HepG2 (cell line): ENCODE results near the gene BANP. TPM values are rescaled to one million over a fixed set of nuclear protein-coding genes. Genes with fewer than 3 reads are reported as not detected.

Experiments used
- HMGXB4 ChIP-seq, 2 experiments: sonication (generic) in 1 of 2; formaldehyde crosslinking in 1 of 2; IDR thresholded peaks; 2 replicates each; pipeline versions ENCODE4 v1.4.0 to v1.6.1; 2018 to 2020; ENCODE audit warnings: missing genetic modification reagents in 2 of 2, borderline replicate concordance in 1 of 2, low read depth in 1 of 2, mild to moderate bottlenecking in 1 of 2, missing biosample characterization in 1 of 2
- HNRNPK ChIP-seq: fragments of 200-400 bp; formaldehyde crosslinking; IDR thresholded peaks from 2 replicates; pipeline ENCODE4 v1.6.1; 2018; ENCODE audit warnings: low read length, low read depth, moderate library complexity, mild to moderate bottlenecking; ENCODE audit not compliant: poor library complexity, severe bottlenecking
- MYPOP ChIP-seq: sonication (generic); formaldehyde crosslinking; IDR thresholded peaks from 2 replicates; pipeline ENCODE4 v1.8.1; 2023; ENCODE audit warnings: mild to moderate bottlenecking, moderate library complexity, missing genetic modification reagents
- NR0B2 ChIP-seq: sonication (generic); formaldehyde crosslinking; IDR thresholded peaks from 2 replicates; pipeline ENCODE4 v1.4.0; 2020; ENCODE audit warnings: mild to moderate bottlenecking, missing genetic modification reagents
- SP2 ChIP-seq: sonication (generic); formaldehyde crosslinking; IDR thresholded peaks from 2 replicates; pipeline ENCODE4 v1.5.1; 2020; ENCODE audit warnings: mild to moderate bottlenecking, missing genetic modification reagents
- SRSF1 ChIP-seq: fragments of 200-400 bp; formaldehyde crosslinking; optimal IDR thresholded peaks from 2 replicates; pipeline ENCODE3; 2017; ENCODE audit warnings: mild to moderate bottlenecking, low read depth, low read length, moderate library complexity
- STAT5B ChIP-seq: sonication (generic); formaldehyde crosslinking; IDR thresholded peaks from 2 replicates; pipeline ENCODE4 v1.4.0; 2020; ENCODE audit warnings: missing genetic modification reagents
- TCF7 ChIP-seq: sonication (generic); IDR thresholded peaks from 2 replicates; pipeline ENCODE4 v1.6.1; 2016; ENCODE audit warnings: antibody characterized with exemption, low read depth
- THAP9 ChIP-seq: sonication (generic); formaldehyde crosslinking; IDR thresholded peaks from 2 replicates; pipeline ENCODE4; 2020; ENCODE audit warnings: missing genetic modification reagents, mild to moderate bottlenecking, borderline replicate concordance
- TP53 ChIP-seq: sonication (generic); formaldehyde crosslinking; conservative IDR thresholded peaks from 2 replicates; pipeline ENCODE4 v1.4.0; 2020; ENCODE audit warnings: missing genetic modification reagents
- ZBTB43 ChIP-seq: sonication (generic); formaldehyde crosslinking; conservative IDR thresholded peaks from 2 replicates; pipeline ENCODE4 v1.4.0; 2020; ENCODE audit warnings: missing genetic modification reagents
- ZNF275 ChIP-seq: sonication (generic); formaldehyde crosslinking; IDR thresholded peaks from 2 replicates; pipeline ENCODE4 v1.8.0; 2022; ENCODE audit warnings: missing genetic modification reagents, mild to moderate bottlenecking, inconsistent platforms, borderline replicate concordance
- ZNF451 ChIP-seq: sonication (generic); formaldehyde crosslinking; IDR thresholded peaks from 2 replicates; pipeline ENCODE4 v1.5.0; 2020; ENCODE audit warnings: mild to moderate bottlenecking, missing genetic modification reagents
- ZNF550 ChIP-seq: sonication (generic); formaldehyde crosslinking; IDR thresholded peaks from 2 replicates; pipeline ENCODE4 v1.4.0; 2020; ENCODE audit warnings: mild to moderate bottlenecking, missing genetic modification reagents, borderline replicate concordance
- ZNF556 ChIP-seq: sonication (generic); formaldehyde crosslinking; IDR thresholded peaks from 2 replicates; pipeline ENCODE4 v1.4.0; 2020; ENCODE audit warnings: mild to moderate bottlenecking, missing genetic modification reagents, borderline replicate concordance
- polyA plus RNA-seq, 8 experiments: library from polyadenylated mRNA; depleted of rRNA in 3 of 8; stranded (reverse) in 7 of 8; unstranded in 1 of 8; fragments of >200 nt; fragmentation: Illumina TruSeq in 4 of 8; extraction: Trizol in 4 of 8; gene quantifications; 2 replicates each; pipeline versions ENCODE4 v1.2.1 to v1.2.3, GENCODE V29; 2011 to 2016; ENCODE audit warnings: low read depth in 4 of 8, missing spikeins in 1 of 8, mixed read lengths in 1 of 8; ENCODE audit not compliant: insufficient read depth in 1 of 8
- total RNA-seq, 5 experiments: library from RNA; depleted of rRNA; stranded (reverse); fragments of >200 nt; fragmentation: Illumina TruSeq; extraction: Trizol; gene quantifications; 2 replicates each; pipeline ENCODE4 v1.2.3, GENCODE V29; 2016; ENCODE audit warnings: low read depth in 1 of 5

The BANP gene
- total and polyA plus RNA-seq, 2 of the 13 experiments (the other 11 are each of a cell fraction or from before 2014, with no cell fraction given) = 20.2 to 23.8 TPM

GRCh38 chr16:87951552-87952538 is 611 bp downstream of the BANP start (continued):
- TF ChIP-seq SRSF1 (peak; percentile 79), NR0B2 (CRISPR knock-in tag) (peak; percentile 78; the same call in 1 of the 2 replicates), THAP9 (CRISPR knock-in tag) (peak; percentile 23; the same call in 1 of the 2 replicates), MYPOP (CRISPR knock-in tag) (peak; percentile 59; the same call in 1 of the 2 replicates), TP53 (CRISPR knock-in tag) (0 out of 2 replicates have a peak, but pooled peaks have one; percentile 54), ZBTB43 (peak; percentile 61; the same call in 1 of the 2 replicates), ZNF275 (peak; percentile 61; the same call in 1 of the 2 replicates), HNRNPK (peak; percentile 34), ZNF451 (CRISPR knock-in tag) (no peak), TCF7 (no peak), SP2 (0 out of 2 replicates have a peak, but pooled peaks have one; percentile 13), STAT5B (CRISPR knock-in tag) (0 out of 2 replicates have a peak, but pooled peaks have one; percentile 43), ZNF556 (no peak), HMGXB4 (CRISPR knock-in tag; IDR thresholded peaks at IDR 0.05; ENCODE audit: borderline replicate concordance in 1 of 2, low read depth in 1 of 2) (peak; percentile 24 to 73; a peak in 3 of 4 replicates), ZNF550 (CRISPR knock-in tag) (no peak)
